ENCODE data around the gene LURAP1L.

Gene LURAP1L

DNA sequence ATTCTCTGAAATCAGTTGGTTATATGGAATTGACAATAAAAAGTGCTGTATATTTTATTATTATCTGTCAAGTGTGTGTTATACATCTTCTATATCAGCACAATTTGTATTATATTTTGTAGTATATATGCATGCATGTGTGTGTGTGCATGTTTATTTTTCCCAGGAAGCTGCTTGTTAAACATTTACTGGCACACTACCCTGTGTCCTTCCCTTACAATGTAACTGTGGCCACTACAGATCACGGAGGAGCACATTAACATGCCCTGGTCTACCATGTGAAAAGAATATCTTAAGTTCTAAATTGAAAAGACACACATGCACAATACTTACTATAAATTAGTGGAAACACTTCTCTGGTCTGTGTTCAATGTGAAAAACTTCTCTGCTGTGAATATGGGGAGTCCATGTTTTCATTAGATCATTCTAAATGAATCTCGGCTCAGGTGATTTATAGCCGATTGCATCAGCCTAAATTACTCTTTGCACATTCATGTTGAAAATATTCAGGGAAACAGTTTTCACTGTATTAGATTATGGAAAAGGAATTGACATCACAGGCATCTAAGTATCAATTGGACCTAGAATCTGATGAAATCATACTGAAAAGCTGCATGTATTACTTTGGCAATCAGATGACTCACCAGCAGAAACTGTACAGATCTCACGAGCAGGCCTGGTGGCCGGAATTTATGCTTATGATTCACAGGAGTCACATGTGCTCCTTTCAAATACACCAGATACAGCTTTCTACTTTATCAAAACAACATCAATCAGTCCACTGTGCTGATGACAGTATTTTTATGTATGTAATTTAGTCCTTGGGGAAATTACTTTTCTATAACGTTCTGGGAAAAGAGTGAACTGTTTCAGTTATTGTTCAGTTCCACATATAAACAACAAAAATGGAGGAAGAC is 39.4 kb downstream of the LURAP1L start:
- Histone ChIP-seq H3K4me3 (replicated peaks; ENCODE audit: low read depth, low read length) (no peak overlapping the region), H3K36me3 (ENCODE audit: control insufficient read depth, insufficient read depth, low read length) (no peaks in the 10 kb centered on the region), H3K27me3 (replicated peaks; ENCODE audit: control insufficient read depth, insufficient read depth, low read length) (no peaks in the 10 kb centered on the region)
- TF ChIP-seq, protein P1, sequence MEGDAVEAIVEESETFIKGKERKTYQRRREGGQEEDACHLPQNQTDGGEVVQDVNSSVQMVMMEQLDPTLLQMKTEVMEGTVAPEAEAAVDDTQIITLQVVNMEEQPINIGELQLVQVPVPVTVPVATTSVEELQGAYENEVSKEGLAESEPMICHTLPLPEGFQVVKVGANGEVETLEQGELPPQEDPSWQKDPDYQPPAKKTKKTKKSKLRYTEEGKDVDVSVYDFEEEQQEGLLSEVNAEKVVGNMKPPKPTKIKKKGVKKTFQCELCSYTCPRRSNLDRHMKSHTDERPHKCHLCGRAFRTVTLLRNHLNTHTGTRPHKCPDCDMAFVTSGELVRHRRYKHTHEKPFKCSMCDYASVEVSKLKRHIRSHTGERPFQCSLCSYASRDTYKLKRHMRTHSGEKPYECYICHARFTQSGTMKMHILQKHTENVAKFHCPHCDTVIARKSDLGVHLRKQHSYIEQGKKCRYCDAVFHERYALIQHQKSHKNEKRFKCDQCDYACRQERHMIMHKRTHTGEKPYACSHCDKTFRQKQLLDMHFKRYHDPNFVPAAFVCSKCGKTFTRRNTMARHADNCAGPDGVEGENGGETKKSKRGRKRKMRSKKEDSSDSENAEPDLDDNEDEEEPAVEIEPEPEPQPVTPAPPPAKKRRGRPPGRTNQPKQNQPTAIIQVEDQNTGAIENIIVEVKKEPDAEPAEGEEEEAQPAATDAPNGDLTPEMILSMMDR (IDR thresholded peaks at IDR 0.05; ENCODE audit: insufficient read depth, low read length, poor library complexity, severe bottlenecking): no peak
- peak; percentile 25 for DNase-seq (ENCODE audit: extremely low read depth, insufficient read length)

DNA sequence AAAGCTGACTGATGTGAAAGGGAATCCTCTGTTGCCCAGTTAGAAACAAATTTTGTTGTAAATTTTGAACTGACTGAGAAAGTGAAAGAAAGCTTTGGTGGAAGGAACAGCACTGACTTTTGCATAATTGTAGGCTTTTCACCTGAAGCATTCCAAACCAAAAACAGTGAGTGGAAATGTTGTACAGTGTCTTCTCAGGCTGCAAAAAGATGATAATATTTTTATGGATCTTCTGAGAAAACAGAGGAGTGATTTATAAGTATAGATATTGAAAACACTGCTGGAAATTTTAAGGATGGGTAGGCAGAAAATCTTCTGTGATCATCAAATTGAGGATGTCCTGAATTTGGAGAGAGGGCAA is 40.0 kb downstream of the LURAP1L start:
- TF ChIP-seq, protein P1 (IDR thresholded peaks at IDR 0.05; ENCODE audit: insufficient read depth, low read length, poor library complexity, severe bottlenecking): no peak
- no peaks in the 10 kb centered on the region for H3K27me3 ChIP-seq (replicated peaks; ENCODE audit: control insufficient read depth, insufficient read depth, low read length)
- no peak for DNase-seq (ENCODE audit: extremely low read depth, insufficient read length)
- H3K4me3 ChIP-seq (replicated peaks; ENCODE audit: low read depth, low read length): no peak overlapping the region
- H3K36me3 ChIP-seq (ENCODE audit: control insufficient read depth, insufficient read depth, low read length): no peaks in the 10 kb centered on the region

DNA sequence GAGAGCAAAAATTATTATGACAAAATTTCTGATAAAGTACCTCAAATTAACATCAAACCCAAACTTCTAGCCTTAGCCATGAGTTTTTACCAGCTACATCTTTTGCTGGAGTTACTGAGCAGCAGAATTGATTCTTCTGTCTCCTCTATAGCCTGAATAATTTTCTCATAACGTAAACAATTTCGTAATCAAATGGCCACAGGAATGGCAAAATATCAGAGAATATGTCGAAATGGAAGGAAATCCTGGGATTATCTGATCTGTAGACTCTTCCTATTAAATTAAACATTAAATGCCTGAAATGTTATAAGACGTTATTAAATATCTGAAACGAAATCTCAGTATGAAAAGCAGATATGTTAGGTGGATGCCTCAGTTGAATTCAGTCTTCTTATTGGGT is 41.1 kb downstream of the LURAP1L start:
- Histone ChIP-seq H3K4me3 (replicated peaks; ENCODE audit: low read depth, low read length) (no peak overlapping the region), H3K27me3 (replicated peaks; ENCODE audit: control insufficient read depth, insufficient read depth, low read length) (no peaks in the 10 kb centered on the region), H3K36me3 (ENCODE audit: control insufficient read depth, insufficient read depth, low read length) (no peaks in the 10 kb centered on the region)
- TF ChIP-seq, protein P1 (IDR thresholded peaks at IDR 0.05; ENCODE audit: insufficient read depth, low read length, poor library complexity, severe bottlenecking): no peak
- DNase-seq (ENCODE audit: extremely low read depth, insufficient read length): no peak

DNA sequence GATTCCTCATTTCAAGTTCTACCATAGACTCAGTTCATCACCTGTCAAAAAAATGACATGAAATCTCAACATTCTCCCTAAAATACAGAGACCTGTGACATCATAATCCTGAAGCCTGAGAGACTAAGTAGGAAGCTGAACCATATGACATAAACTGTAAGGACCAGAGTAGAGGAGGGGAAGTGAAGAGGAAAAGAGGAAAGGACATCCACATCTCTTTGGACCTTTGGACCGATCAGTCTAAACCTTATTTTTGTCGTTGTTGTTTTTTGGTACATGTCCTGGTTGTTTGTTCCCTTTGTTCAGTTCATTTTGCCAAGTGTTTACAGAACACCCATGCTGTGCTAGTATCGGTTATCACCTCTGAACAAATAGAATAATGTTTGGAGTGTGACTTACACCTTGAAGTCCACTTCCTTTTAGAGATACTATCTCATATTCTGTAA is 41.9 kb downstream of the LURAP1L start:
- no peaks in the 10 kb centered on the region for H3K36me3 ChIP-seq (ENCODE audit: control insufficient read depth, insufficient read depth, low read length)
- H3K27me3 ChIP-seq (replicated peaks; ENCODE audit: control insufficient read depth, insufficient read depth, low read length): no peaks in the 10 kb centered on the region
- TF ChIP-seq, protein P1 (IDR thresholded peaks at IDR 0.05; ENCODE audit: insufficient read depth, low read length, poor library complexity, severe bottlenecking): no peak
- no peak for DNase-seq (ENCODE audit: extremely low read depth, insufficient read length)
- H3K4me3 ChIP-seq (replicated peaks; ENCODE audit: low read depth, low read length): no peak overlapping the region

DNA sequence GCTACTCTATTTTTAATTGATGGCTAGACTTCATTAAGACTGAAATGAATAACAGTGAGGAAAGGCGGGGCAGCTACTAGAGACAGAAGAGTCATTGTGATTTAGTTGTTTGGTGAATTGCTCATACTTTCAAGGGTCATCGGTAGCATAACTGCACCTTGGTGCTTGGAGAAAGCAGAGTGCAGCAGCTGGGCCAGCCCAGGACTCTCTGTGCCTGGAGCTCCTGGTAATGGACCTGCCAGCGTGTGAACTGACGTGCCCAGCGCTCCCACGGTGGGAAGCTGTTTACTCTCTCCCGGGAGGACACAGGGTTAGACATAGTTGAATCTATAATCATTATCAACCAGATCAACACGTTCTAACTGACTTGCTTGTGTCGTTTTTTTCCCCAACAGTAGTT is 42.9 kb downstream of the LURAP1L start:
- DNase-seq (ENCODE audit: extremely low read depth, insufficient read length): no peak

More for the DNA sequence above, 42.9 kb downstream of the LURAP1L start:
- Histone ChIP-seq H3K36me3 (ENCODE audit: control insufficient read depth, insufficient read depth, low read length) (no peaks in the 10 kb centered on the region), H3K4me3 (replicated peaks; ENCODE audit: low read depth, low read length) (no peak overlapping the region), H3K27me3 (replicated peaks; ENCODE audit: control insufficient read depth, insufficient read depth, low read length) (no peaks in the 10 kb centered on the region)
- TF ChIP-seq, protein P1 (IDR thresholded peaks at IDR 0.05; ENCODE audit: insufficient read depth, low read length, poor library complexity, severe bottlenecking): no peak

Measured in GM06990 (cell line).